Measurements from ENCODE around the gene AKR1B1.

The AKR1B1 gene

DNA sequence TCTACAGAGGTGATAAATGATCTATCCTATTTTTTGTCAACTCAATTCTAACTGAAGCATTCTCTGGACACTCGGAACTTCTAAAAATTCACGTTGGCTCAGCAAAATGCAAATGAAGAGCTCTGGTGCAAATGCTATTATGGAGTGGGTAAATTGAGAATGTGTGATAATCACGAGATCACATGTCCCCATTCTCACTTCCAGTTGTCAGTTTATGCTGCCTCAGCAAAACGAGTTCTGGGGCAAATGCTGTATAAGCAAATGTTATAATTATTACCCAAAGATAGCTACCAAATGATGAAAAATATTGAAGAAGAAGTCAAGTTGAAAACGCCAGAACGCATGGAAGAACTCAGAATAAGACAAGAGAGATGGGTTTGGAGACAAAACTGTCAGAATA, 29.4 kb downstream of the AKR1B1 start:
- FAIRE-seq (no peak), DNase-seq (ENCODE audit: insufficient read length, low spot score) (no peak)

DNA sequence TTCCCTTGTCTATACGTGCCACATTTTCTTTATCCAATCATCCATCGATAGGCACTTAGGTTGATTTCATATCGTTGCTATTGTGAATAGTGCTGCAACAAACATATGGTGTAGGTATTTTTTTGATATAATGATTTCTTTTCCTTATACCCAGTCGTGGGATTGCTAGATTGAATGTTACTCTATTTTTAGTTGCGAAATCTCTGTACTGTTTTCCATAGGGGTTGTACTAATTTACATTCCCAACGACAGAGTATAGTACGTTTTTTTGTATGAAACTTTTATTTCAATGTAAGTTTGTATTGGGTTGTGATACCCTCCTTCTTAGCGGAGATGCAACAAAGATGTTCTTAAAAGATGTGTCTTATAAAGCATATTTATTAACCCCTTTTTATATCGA, 30.0 kb downstream of the AKR1B1 start:
- DNase-seq (ENCODE audit: insufficient read length, low spot score), result no peak
- TF ChIP-seq POLR2A (IDR thresholded peaks at IDR 0.05; ENCODE audit: low read depth, low read length), result no peak
- no peak for FAIRE-seq

More for the DNA sequence above, 29.4 kb downstream of the AKR1B1 start:
- TF ChIP-seq POLR2A (IDR thresholded peaks at IDR 0.05; ENCODE audit: low read depth, low read length), result no peak

DNA sequence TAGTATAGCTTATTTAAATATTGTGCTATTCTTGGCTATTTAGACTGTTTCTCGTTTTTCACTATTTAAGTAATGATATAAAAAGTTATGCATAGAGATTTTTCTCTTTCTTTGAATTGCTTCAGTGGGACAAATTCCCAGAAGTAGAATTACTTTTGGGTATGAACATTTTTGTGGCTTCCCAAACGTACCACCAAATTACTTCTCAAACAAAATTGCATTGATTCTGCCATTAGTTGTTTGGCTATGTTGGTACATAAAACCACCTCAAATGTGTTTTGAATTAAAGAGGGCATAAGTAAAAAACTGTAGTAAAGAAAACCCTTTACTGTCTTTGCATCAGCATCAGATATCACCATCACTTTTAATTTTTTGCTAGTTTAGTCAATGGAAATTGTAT, 31.0 kb downstream of the AKR1B1 start:
- DNase-seq (ENCODE audit: insufficient read length, low spot score) (no peak), FAIRE-seq (no peak)
- TF ChIP-seq POLR2A (IDR thresholded peaks at IDR 0.05; ENCODE audit: low read depth, low read length), result no peak

DNA sequence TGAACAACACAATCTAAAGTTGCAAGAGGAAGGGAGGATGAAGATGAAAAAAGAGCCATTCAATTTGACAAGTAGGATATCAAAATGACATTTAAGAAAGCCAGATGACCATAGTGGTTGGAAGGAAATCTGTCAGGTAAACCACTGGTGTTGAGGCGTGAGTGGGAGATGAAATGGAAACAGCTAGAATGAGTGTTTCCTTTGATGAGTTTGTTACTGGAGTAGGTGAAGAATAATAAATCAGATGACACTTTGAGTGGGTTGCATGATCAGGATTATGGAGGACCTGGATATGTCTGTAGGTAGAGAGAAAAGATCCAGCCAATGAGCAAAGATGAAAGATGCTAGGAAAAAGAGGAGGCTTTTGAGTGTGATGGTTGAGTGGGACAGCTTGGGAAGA, 33.1 kb downstream of the AKR1B1 start:
- FAIRE-seq (no peak), DNase-seq (ENCODE audit: insufficient read length, low spot score) (no peak)
- TF ChIP-seq POLR2A (IDR thresholded peaks at IDR 0.05; ENCODE audit: low read depth, low read length), result no peak

DNA sequence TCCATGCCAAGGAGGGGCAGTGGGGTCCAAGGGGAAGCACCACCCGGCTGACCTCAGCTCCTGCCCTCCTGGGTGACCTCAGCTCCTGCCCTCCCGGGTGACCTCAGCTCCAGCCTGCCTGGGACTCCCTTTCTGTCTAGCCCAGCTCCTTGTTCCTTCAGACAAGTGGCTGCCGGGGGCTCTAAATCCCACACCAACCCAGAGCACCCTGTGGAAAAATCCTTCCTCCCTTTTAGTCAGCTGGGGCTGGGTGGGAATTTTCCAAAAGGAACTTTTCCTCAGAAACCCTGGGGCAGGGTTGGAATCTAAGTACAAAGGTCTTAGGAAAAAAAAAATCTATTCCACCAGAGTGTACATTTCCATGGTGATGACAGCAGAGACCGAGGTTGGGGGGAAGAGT, 36.3 kb downstream of the AKR1B1 start:
- no peak for FAIRE-seq
- TF ChIP-seq POLR2A (IDR thresholded peaks at IDR 0.05; ENCODE audit: low read depth, low read length), result no peak
- no peak for DNase-seq (ENCODE audit: insufficient read length, low spot score)

DNA sequence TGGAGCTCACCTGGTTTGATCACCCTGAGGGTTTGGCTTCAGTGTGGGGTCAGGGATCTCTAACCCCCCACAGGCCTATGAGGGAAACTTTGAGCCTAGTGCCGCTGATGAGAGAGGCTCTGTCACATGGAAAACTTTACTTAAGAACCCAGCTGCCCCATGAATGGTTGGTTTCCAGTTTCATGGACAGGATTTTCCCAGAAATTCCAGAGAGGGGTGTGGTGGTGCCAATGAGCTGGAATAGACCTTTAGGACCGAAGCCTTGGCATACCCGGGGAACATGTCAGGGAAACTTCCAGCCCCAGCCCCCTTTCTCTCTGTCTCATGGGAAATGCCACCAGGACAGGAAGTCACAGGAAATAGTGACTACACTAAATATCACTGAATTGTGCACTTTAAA, 36.9 kb downstream of the AKR1B1 start:
- no peak for TF ChIP-seq POLR2A (IDR thresholded peaks at IDR 0.05; ENCODE audit: low read depth, low read length)
- FAIRE-seq (no peak), DNase-seq (ENCODE audit: insufficient read length, low spot score) (no peak)

DNA sequence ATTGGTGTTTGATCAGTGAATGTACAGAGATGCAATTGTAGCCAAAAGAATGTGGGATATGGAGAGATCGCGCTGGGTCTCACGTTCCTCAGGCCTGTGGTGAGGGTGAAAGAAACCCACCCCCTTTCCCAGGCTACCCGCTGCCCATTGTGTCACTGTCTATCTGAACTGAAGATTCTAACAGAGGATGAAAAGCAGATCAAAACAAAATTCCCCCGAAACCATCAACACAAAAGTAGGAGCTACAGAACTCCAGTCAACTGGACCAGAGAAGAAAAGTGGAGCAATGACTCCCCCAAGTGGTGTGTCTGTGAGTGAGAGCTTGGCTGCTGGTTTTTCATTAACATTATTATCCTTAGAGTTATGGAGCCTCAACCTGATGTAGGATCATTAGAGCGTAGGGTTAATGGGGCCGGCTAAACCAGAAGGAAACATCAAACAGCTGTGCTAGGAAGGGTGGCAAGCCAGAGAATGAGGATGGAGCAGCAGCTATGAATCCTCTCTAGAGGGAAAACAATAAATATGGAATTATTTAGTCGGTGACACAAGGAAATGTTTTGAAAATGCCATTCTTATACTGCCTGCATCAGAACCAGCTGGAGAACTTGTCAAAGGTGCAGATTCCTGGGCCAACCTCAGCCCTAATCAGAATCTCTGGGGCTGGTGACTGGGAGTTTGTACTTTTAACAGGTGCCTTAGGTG, 38.3 kb downstream of the AKR1B1 start:
- no peak for FAIRE-seq
- TF ChIP-seq POLR2A (IDR thresholded peaks at IDR 0.05; ENCODE audit: low read depth, low read length), result no peak
- peak; percentile 53 for DNase-seq (ENCODE audit: insufficient read length, low spot score)

DNA sequence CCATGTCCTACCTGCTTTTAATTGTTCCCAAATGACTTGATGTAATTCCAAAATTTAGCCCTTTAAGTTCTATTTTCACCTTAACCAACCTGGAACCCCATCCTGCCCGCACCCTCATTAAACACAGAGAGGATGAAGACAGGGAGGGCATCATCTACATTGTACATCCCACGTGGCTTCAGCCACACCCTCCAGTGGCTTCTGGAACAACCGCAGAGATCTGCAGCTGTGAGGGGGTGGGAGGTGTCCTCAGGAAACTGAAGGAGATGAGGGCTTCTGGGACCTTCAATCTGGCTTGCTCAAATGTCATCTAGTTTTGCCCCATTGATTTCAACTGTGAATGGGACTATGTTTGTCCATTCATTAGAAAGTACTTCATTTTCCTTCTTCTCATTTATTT, 39.0 kb downstream of the AKR1B1 start:
- FAIRE-seq (no peak), DNase-seq (ENCODE audit: insufficient read length, low spot score) (no peak)
- TF ChIP-seq POLR2A (IDR thresholded peaks at IDR 0.05; ENCODE audit: low read depth, low read length), result no peak

DNA sequence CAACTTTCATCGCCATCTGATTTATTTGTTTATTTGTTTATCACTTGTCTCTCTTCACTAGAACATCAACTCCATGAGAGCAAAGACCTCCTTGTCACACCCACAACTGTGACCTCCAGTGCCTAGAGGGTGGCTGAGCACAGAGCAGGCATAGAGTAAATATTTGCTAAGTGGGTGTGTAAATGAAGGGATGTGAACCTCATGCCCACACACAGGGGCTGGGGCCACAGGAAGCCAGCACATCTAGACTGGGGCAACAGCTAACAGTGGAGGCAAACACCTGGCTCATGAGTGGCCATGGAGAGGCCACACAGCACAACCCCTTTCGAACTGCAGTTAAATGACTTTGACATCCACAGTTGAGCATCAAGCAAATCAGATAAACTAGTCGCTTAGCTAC, 39.8 kb downstream of the AKR1B1 start:
- DNase-seq (ENCODE audit: insufficient read length, low spot score) (no peak), FAIRE-seq (no peak)
- TF ChIP-seq POLR2A (IDR thresholded peaks at IDR 0.05; ENCODE audit: low read depth, low read length), result no peak

DNA sequence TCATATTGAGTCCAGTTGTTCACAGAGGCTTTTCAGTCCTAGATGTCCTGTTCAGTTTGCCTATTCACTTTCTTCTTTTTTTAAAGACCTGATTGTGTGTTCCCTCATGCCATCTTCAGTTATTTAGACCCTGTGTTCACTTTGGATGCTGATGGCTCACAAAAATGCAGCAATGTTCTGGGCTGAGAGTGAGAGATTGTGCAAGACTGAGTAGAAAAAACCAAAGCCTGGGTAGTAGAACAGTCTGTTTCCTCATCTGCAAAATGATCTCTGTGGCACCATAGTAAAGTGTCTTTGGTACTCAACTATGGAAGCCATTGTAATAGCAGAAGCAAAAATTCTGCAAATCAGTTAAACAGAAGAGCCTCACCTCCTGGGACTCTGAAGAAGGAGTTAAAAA, 43.2 kb downstream of the AKR1B1 start:
- FAIRE-seq (no peak), DNase-seq (ENCODE audit: insufficient read length, low spot score) (no peak)
- TF ChIP-seq POLR2A (IDR thresholded peaks at IDR 0.05; ENCODE audit: low read depth, low read length), result no peak

DNA sequence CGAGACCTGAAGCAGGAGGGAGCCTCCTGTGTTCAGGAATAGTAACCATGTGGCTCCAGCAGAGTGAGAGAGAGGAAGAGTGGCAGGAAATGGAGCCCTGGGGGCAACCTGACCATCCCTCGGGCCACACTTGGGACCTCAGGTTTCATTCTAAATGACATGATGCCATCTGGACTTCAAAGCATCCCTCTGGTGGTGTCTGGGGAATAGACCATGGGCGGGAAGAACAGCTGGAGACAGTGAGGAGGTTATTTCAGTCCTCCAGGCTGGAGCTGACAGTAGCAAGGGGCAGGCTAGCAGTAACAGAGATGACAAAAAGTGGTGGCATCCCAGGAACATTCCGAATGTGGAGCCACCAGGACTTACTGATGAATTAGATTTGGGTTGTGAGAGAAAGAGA, 44.8 kb downstream of the AKR1B1 start:
- DNase-seq (ENCODE audit: insufficient read length, low spot score) (no peak), FAIRE-seq (no peak)
- no peak for TF ChIP-seq POLR2A (IDR thresholded peaks at IDR 0.05; ENCODE audit: low read depth, low read length)

DNA sequence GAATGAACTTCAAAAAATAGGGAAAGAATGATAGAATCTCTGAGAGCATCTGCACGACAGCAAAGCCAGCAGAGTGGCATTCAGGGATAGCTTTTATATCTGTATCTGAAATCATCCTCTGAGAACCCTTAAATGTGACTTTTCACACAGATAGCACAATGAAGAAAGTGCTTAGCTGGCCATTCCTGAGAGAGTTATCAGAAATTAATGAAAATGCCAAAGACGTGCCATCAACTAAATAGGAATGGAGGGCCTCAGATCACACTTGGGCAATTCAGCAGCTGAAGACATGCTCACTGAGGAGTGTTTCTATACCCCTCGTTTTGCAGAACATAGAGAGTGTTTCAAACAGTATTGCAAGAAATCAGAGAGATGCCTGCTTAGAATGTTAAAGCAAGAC, 51.6 kb downstream of the AKR1B1 start:
- TF ChIP-seq POLR2A (IDR thresholded peaks at IDR 0.05; ENCODE audit: low read depth, low read length), result no peak

DNA sequence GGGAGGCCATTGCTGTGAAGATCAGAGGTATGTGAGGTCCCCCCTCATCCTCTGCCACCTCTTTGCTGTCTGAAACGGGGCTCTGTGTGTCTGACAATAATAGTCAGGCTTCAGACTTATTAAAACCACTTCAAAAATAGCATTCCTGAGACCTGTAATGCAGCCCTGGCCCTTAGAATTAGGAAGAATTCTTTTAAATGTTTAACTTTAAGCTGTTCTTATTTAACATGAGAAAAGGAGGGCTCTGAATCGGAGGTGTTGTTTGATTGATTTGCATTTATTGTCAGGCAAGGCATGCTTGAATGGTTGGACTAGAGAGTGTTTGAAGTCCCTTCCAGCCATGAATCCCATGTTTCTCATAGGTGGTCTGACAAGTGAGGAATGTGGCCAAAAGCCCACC, 52.5 kb downstream of the AKR1B1 start:
- FAIRE-seq, result no peak
- no peak for TF ChIP-seq POLR2A (IDR thresholded peaks at IDR 0.05; ENCODE audit: low read depth, low read length)
- DNase-seq (ENCODE audit: insufficient read length, low spot score), result no peak

More for the DNA sequence above, 51.6 kb downstream of the AKR1B1 start:
- no peak for FAIRE-seq
- DNase-seq (ENCODE audit: insufficient read length, low spot score), result no peak

DNA sequence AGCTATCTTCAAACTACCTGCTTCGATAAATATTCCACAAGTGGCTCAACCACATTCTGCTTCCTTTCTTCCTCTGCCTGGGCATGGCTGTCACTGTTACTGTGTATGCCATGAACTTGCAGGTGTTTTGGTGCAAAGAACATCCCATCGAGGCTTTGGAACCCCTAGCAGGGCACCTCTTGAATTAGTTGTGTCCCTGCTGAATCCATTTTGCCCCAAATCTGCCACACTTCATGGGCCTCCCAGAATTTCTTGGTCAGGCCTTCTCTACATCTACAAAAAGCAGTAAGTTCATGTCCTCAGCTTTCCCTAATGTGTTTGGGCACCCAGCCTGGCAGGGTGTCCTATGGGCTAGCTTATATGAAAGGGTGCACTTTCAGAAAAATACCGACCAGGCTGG, 53.6 kb downstream of the AKR1B1 start:
- DNase-seq (ENCODE audit: insufficient read length, low spot score), result no peak
- TF ChIP-seq POLR2A (IDR thresholded peaks at IDR 0.05; ENCODE audit: low read depth, low read length), result no peak
- FAIRE-seq, result no peak

DNA sequence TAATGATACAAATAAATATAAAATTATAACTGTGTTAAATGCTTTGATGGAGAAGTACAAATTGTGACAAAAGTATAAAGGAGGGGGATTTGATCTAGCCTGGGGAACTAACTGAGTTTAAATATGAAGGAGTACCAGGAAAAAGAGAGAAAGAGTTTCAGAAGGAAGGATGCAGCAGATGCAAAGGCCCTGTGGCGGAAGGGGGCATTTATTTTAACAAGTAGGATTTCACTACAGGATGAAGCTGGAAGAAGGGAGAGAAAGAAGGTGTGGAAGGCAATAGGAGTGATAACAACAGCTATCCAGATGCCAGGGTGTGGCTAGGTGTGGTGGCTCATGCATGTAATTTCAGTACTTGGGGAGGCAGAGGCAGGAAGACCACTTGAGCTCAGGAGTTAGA, 55.8 kb downstream of the AKR1B1 start:
- DNase-seq (ENCODE audit: insufficient read length, low spot score) (no peak), FAIRE-seq (no peak)
- TF ChIP-seq POLR2A (IDR thresholded peaks at IDR 0.05; ENCODE audit: low read depth, low read length), result no peak

DNA sequence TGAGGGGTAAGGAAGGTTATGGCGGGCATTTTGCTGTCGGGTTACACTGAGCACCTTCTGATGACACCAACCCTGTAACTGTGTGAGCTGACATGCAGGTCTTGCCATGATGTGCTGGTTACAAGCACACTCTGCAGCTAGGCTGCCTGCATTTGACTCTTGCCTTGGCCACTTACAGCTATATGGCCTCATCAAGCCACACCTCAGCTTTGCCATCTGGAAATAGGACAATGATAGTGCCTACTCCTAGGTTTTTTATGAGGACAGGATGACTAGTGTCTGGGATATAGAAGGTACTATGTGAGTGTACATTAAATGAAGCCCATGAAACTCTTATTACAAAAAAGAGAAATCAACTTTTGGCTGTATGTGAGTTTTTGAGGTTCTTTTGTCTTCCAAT, 58.0 kb downstream of the AKR1B1 start:
- FAIRE-seq, result no peak
- no peak for TF ChIP-seq POLR2A (IDR thresholded peaks at IDR 0.05; ENCODE audit: low read depth, low read length)
- DNase-seq (ENCODE audit: insufficient read length, low spot score), result no peak

All from H54 (cell line).